NOMO-1 (cell line): ENCODE results near the gene SLC12A1.
A peak's percentile ranks its signal among the peaks of the same experiment; 100 is the strongest.

Source experiments
- DNase-seq, 2 experiments: peaks; one replicate each; lab custom pipeline; 2025; ENCODE audit not compliant: unreplicated experiment in 2 of 2; lab: John Stamatoyannopoulos, UW

The SLC12A1 gene

DNA sequence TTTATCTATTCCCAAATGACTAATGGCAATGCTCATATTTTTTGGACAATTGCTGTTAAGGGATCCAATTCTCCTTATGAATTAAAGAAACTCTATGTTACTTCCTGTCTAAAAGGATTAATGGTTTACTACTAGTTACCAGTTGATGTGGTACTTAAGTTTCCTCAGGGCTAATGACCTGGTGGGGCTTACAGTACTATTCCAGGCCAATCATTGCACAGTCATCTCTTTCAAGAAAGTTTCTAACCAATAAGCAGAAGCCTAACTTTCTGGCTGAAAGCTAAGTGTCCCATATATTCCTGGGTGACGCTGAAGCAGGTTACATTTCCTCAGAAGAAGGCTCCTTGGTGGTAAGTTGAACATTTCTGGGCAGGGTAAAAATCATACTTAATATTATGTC is at the start of gene SLC12A1:
TSS of gene SLC12A1 (plus strand) at position 322 of the 400 bp plus-strand sequence. CDS start 1,418 bp downstream, outside the sequence.
- DNase-seq, result no peak

DNA sequence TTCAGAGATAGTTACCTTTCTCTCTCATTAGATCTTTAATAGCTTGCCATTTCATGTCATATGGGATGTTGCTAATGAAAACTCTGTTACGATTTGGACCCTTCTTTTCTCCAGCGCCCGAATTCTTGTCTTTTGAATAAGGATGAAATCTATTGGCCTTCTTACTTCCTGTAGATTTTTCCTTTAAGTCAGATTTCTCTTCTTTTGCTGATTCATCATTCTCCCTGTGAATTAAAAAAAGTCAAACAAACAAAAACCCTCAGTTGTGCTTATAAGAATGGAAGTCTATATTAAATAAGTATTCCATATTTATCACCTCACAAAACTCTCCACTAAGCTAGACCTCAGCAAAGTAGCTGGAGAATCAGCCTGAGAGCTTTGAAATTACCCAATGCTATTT is 37.5 kb upstream of the SLC12A1 start:
- no peak for DNase-seq

DNA sequence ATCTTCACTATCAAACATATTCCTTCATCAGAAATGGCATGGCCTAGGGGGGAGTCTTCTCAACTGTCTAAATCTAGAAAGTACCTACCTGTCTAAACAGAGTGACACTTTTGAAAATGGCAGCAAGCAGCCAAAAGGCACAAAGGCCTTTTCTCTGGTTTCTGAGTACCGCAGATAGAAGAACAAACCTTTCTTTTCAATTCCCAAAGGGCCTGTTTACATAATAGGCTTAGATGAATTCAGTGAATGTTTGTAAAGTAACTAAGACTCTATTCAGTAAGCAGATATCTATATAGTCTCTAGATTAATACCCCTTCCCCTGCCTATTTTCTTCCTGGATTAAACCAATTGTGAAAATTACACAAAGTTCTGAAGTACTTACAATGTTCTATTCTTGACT is 35.1 kb upstream of the SLC12A1 start:
- no peak for DNase-seq

DNA sequence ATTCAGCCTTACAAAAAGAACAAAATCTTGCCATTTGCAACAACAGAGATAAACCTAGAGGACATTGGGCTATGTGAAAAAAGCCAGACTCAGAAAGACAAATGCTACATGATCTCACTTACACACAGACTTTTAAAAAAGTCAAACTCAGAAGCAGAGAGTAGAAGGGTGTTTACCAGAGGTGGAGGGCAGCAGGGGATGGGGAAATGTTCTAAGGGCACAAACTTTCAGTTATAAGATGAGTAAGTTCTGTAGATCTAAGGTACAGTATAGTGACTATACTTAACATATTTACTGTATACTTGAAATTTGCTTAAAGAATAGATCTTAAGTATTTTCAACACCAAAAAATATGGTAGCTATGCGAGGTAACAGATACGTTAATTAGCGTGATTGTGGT is 31.0 kb upstream of the SLC12A1 start:
- DNase-seq, result no peak

DNA sequence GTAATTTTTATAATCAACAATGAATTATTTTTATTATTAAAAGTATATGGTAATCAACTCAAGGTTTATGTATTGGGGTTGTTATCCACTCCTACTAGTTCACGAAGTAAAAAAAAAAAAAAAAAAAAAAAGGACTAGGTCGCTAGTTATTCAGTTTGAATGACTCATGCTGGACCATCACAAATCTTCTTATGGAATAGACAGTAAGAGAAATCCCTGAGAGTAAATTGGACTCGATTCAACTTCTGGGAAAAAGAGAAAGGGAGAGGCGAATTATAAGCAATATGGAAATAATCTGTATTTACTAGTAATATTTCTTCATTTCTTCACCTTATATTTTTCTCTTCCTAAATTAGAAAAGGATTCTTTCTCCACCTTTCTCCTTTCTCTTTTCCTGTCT is 30.0 kb upstream of the SLC12A1 start:
- DNase-seq, result no peak

DNA sequence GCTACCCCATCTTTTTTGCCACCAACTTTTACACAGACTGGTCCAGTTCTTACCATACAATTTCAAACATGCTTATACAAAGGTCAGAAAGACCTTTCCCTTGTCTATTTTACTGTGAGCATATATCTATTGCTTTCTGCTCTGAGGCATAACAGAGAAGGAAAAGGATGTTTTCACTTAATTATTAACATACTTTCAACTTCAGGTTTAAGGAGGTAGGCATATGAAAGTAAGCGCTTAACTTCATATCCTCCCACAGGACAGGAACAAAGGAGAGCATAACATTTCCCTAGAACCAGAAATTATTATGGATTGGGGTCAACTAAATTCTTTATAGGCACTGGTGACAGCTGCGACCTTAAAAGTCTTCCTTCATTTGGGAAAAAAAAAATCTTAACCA is 29.1 kb upstream of the SLC12A1 start:
- no peak for DNase-seq

DNA sequence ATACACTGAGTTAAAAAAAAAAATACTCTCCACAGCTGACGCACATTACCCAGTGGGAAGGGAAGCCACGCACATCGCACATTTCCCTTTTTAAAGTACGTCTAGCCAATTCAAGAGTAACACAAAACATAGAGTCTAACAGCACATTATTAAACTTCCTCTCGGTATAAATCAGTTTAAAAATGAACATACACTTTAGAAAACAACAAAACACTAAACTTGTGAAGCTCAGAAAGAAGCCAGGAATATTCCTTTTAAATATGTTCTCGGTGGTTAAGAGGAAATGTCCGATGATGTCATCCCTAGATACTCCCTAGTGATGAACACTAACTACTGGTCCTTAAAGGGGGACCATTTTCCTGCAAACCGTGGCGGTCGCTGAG is 28.7 kb upstream of the SLC12A1 start:
- no peak for DNase-seq

DNA sequence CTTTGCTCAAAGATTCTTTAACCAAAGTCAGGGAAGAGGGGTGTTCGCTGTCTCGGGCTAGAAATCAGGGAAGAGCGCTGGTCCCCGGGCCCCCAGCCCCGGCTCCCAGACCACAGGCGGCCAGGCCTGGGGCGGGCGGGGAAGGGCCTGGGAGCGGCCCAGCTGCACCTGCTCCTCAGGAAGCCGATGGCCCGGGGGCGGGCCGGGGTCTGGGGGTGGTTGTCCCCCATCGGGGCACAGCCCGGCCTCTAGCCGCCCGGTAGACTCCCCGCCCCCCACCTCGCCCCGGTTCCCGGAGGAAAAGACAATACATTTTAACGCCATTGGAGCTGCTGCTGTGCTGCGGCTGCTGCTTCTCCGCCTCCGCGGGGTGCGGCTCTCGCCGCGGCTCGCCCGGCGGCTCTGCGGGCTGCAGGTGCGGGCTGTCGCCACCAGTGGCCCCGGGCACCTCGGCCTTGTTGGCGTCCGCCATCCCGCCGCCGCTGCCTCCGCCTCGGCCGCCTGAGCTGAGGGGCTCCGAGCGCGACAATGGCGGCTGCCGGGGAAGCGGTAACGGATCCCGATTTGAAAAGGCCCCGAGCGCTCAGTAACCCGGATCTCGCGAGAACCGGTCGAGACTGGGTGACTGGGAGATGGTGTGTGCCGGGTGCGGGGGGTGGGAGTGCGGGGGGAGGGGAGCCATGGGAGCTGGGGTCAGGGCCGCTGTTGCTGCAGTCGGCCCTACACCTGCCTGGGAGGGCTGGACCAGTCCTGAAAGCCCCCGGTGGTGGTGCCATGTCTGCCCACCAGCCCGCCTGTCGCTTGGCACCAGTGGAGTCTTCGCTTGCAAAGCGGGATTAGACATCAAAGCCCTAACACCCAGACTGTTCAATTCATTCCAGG is 28.1 kb upstream of the SLC12A1 start, which contains the start of gene MYEF2:
TSS of gene MYEF2 (minus strand) at position 530 of the 882 bp plus-strand sequence. CDS start at position 472, 58 bp downstream.
- DNase-seq, result no peak

DNA sequence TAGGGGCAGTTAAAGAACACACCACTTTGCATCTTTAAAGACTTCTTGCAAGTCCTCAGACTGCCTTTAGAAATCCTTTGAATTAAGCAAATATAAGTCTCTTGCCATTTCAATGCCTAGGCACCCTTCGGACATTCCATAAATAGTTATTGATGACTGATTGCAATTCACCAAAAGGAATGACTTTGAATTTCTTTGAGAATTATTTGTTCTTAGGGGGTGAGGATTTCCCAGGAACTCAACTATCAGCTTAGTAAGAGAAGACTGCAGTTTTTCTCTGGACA is 27.5 kb upstream of the SLC12A1 start:
- DNase-seq, result no peak

DNA sequence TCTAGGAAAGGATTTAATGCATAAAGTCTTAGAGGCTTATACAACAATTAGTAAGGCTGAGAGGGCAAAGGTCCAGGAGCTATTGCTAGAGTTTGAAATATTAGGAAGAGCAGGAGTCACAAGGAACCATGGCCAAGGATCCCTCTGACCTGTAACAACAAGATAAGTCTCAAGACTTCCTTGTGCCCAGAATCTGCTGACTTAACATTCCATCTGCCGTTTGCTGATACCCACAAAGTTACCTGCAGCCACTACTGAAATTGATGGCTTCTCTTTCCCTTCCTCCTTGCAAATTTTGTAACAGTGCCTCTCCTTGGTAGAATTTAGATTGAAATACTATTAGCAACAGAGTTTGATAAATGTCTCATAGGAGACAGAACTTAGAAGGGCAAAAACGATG is 23.4 kb upstream of the SLC12A1 start:
- DNase-seq, result no peak

DNA sequence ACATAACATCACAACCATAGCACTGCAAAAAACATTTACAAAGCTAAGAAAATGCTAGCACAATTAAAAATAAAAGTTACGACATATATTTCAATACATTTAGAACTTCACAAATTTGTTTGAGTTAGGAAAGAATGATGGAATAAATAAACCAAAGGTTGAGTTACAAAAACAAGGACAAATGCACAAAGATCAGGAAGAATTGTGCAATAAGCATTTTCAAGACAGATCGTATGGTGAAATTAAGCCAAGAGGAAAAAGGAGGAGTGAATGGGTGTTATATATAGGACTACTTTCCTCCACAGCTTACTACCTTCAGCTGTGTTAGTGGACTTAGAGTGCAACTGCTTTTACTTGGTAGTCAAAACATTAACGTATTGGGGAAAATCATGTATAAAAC is 20.6 kb upstream of the SLC12A1 start:
- no peak for DNase-seq

DNA sequence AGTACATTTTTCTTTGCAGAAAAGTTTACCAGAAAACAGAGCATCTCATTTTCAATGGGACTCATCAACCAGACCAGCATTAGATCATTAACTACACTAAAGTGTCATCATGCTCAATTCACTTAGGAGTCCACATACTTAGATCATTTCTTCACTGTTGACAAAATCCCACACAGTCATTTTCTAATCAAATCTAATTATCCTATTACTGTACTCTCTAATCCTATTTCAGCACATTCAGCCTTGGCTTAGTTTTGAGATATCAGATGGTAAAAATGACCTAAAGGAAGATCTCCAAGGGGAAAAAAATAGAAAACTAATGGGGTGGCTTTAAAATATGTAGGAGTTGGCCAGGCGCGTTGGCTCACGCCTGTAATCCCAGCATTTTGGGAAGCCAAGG is 19.8 kb upstream of the SLC12A1 start:
- no peak for DNase-seq

DNA sequence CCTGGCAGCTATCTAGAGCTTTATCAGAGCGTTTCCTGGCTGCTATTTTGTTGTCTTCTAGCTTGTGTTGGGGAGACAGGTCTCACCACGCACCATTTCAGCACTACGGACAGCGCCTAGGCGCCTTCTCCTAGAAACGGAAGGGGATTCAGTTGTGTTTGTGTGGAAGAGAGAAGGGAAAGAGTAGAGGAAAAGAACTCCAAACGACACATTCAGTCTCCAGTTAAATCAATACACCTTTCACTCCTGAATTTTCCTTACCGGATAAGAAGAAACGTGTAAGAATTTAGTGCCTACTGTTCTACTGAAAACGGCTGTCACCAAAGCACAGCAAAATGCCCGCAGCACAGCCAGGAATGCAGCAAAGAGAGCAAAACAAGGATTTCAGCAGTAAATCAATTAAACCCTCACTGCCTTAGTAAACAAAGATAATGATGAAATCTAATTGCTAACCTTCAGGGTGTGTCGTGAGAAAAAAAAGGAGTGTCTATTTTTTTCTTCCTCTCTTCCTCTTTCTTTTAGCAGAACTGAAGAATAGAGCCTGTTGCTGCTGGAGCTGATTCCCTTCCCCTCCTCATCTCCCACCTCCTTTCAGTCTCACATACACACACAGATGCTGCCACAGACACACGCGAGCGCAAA is 15.0 kb upstream of the SLC12A1 start:
- peak in 1 of 2 experiments; percentile 13 for DNase-seq

DNA sequence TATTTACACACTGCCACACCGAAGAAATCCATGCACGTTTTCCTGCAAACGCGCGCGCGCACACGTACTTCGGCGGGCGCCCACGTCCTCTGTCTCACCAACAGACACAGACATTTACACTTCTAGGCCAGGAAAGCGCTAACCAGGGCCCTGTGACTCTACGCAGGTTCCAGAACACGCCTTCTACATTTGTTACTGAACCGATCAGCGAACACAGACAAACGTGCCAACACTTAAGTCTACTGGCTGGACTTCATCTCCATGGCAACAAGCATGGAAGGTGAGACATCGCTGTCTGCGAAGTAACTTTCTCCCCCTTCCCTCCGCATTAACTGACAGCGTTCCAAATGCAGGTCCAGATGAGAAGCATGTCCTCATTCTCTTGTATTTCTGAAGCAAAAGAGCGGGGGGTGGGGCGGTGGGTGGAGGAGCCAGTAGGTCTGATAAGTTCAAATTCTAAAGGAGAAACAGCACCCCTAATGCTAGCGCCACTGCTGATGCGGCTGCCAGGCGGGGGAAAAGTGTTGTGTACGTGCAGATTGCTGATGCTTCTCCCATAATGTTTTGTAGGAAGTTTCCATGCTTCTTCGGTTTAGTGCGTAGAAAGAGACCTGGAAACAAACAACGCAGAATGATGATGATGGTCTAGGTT is 14.4 kb upstream of the SLC12A1 start, which contains the start of gene CTXN2:
TSS of gene CTXN2 (plus strand) at position 92 of the 652 bp plus-strand sequence. CDS start 9,636 bp downstream, outside the sequence.
- DNase-seq, result no peak

DNA sequence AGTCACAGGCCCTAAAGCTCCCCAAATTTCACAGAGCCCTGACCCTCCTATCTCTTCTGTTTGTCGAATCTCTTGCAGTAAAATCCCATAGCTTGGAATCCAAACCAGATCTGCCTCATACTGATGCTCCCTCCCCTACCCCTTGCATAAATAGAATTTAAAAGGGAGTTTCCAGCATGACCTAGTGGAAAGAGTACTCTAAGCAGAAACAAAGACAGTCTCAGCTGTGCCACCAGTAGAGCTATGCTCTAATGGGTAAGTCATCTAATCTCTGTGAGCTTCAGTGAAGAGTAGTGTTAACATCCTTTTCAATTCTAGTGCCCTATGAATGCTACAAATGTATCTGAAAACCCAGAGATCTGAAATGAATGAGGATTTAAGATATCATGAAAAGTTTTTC is 4.0 kb upstream of the SLC12A1 start:
- no peak for DNase-seq

DNA sequence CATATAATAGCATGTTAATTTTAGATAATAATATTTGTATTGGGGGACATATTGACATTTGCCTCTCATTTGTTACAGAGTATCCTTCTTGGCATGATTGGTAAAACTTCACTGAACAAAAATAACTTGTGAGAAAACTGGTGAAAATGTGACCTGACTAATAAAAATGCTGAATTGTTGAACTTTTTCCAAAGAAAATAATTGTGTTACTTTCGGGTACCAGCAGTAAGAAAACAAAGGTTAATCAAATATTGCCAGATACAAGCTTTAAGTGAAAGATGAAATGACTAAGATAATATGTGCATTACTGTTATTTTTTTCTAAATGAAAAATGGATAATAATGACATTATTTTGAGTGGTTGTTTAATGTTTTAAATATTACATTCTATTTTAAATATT is 15.2 kb downstream of the SLC12A1 start:
- no peak for DNase-seq

DNA sequence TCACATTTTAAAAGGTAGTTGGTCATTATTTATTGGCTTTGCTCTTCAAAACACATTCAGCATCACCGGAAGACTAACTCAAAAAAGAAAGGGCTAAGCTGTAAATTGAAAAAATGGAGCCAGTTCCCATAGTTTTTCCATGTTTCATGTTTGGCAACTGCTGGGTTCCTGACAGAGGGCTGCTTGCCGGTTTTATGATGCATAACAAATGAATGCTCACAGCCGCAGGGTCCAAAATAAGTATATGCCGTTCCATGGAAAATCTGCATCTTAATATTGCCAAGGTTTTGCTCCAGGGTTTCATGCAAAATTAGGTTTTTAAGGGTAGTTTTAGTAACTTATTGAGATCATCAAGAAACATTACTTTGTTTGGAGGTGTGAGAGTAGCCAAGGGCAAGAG is 15.8 kb downstream of the SLC12A1 start:
- no peak for DNase-seq

DNA sequence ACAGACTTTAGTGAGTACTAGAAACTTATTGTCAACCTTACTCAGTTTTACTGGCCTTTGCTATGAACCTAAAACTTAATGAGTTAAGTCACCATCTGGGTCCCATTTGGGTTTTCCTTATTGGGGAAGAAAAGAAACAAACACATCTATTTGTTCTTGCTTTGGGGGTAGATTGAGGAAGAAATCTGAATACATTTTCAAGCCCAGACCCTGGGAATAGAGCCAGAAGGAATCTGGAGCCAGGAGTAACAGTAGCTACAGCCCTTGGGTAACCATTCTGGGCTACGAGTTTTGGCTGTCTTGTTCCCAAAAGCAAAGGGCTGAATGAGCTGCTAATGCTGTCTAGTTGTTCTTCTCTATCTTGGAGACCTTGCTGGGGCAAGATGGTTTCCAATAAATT is 16.5 kb downstream of the SLC12A1 start:
- no peak for DNase-seq

DNA sequence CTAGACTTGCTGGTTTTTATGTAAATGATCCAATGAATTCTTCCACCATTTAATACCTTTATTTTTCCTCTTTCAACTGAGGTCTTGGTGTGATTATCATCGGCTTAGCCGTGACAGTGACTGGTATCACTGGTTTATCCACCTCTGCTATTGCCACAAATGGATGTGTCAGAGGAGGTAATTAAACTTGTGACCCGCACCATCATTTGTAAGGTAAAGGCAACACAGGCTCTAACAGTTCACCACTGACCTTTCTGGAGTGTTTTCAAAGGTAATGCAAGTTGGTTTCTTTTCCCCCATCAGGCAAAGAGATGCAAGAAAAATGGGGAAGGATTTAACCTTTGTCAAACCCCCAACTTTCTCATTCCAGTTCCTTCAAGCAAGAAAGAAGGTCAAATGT is 19.7 kb downstream of the SLC12A1 start:
- DNase-seq, result no peak

DNA sequence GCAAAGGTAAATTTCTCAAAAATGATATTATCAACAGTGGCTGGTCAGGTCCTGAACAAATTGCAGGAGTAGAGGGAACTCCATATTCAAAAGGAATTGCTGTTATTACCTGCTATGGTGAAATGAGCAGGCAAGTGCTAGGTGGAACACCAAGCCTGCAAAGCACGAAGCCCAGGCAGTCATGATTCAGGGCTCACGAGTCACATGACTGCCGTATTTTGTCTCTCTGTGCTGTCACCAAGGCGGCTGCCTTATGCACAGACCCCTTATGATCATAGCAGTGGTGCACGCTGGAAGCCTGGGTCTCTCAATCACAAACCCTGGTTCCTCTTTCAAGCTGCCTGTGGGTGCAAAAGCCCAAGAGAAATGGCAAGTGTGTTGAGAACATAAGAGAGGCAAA is 24.4 kb downstream of the SLC12A1 start:
- no peak for DNase-seq

DNA sequence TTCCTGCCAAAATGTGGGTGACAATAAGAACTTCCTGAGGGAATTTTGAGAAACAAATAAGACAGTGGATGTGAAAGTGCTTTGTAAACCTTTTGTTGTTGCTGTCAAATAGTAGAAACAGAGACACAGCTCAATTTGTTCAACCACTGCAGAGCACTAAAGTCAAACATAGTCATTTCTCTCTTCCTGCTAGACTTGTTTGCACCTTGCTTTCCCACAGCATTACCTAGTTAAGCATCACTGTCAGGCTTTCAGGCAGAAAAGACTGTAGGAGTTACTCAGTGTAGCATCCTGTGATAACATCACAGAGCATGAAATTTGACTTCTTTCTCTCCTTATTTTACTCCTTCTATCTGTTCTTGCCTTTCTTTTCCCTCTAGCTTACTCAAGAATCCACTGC is 27.1 kb downstream of the SLC12A1 start:
- DNase-seq, result no peak

DNA sequence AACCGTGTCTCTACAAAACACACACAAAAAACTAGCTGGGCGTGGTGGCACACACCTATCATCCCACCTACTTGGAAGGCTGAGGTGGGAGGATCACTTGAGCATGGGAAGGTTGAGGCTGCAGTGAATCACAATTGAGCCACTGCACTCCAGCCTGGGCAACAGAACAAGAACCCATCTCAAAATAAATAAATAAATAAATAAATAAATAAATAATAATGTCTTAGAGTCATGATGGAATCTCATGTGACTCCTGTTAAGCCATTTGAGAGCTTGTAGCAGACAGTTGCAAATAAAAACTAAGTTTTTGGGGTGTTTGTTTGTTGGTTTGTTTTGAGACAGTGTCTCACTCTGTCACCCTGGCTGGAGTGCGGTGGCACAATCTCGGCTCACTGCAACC is 33.2 kb downstream of the SLC12A1 start:
- DNase-seq, result no peak
